GM23248 (cell line): Measurements from ENCODE around the gene MXD3. TPM values are rescaled to one million over a fixed set of nuclear protein-coding genes. Genes with fewer than 3 reads are reported as not detected.
A peak's percentile ranks its signal among the peaks of the same experiment; 100 is the strongest.

Source experiments
- DNase-seq: peaks from one replicate; pipeline ENCODE4 v3.0.0-alpha.2; 2015
- H2AFZ ChIP-seq: fragments of 200-600 bp; sonication (generic); 2 replicates; pipeline ENCODE4 v1.6.1; 2016; ENCODE audit warnings: antibody characterized with exemption
- H3F3A ChIP-seq: fragments of 200-600 bp; sonication (generic); 2 replicates; pipeline ENCODE4 v1.6.1; 2016; ENCODE audit warnings: mild to moderate bottlenecking, antibody characterized with exemption, mixed run types; ENCODE audit not compliant: insufficient read depth
- H3K27ac ChIP-seq: fragments of 200-600 bp; sonication (generic); 2 replicates; pipeline ENCODE4 v1.5.1; 2016; ENCODE audit warnings: mild to moderate bottlenecking
- H3K27me3 ChIP-seq: fragments of 200-600 bp; sonication (generic); replicated peaks from 2 replicates; pipeline ENCODE4 v1.6.1; 2016; ENCODE audit warnings: mild to moderate bottlenecking; ENCODE audit not compliant: insufficient read depth
- H3K36me3 ChIP-seq: fragments of 200-600 bp; sonication (generic); 2 replicates; pipeline ENCODE4 v1.6.1; 2016; ENCODE audit warnings: low read depth, mild to moderate bottlenecking
- H3K4me1 ChIP-seq: fragments of 200-600 bp; sonication (generic); 2 replicates; pipeline ENCODE4 v1.6.1; 2016; ENCODE audit warnings: mild to moderate bottlenecking; ENCODE audit not compliant: insufficient read depth
- H3K4me2 ChIP-seq: fragments of 200-600 bp; sonication (generic); one replicate; pipeline ENCODE4 v1.6.1; 2016; ENCODE audit warnings: mild to moderate bottlenecking; ENCODE audit not compliant: unreplicated experiment
- H3K4me3 ChIP-seq: fragments of 200-600 bp; sonication (generic); 2 replicates; pipeline ENCODE4 v1.5.1; 2016; ENCODE audit warnings: mild to moderate bottlenecking
- H3K79me2 ChIP-seq: fragments of 200-600 bp; sonication (generic); 2 replicates; pipeline ENCODE4 v1.6.1; 2016; ENCODE audit warnings: mild to moderate bottlenecking; ENCODE audit not compliant: insufficient read depth
- H3K9ac ChIP-seq: fragments of 200-600 bp; sonication (generic); 2 replicates; pipeline ENCODE4 v1.6.1; 2016; ENCODE audit warnings: mild to moderate bottlenecking
- H3K9me2 ChIP-seq: fragments of 200-600 bp; sonication (generic); 2 replicates; pipeline ENCODE4 v1.6.1; 2016; ENCODE audit warnings: mixed run types, mild to moderate bottlenecking, moderate library complexity; ENCODE audit not compliant: insufficient read depth
- H3K9me3 ChIP-seq: fragments of 200-600 bp; sonication (generic); one replicate; pipeline ENCODE4 v1.6.1; 2017; ENCODE audit warnings: low read depth
- H4K20me1 ChIP-seq: fragments of 200-600 bp; sonication (generic); 2 replicates; pipeline ENCODE4 v1.6.0; 2016; ENCODE audit not compliant: insufficient read depth
- EZH2 ChIP-seq: fragments of 200-600 bp; sonication (generic); IDR thresholded peaks from 2 replicates; pipeline ENCODE4 v1.6.1; 2018; ENCODE audit warnings: antibody characterized with exemption, mild to moderate bottlenecking; ENCODE audit not compliant: insufficient read depth, poor library complexity, severe bottlenecking
- EZH2phosphoT487 ChIP-seq: fragments of 200-600 bp; sonication (generic); IDR thresholded peaks from 2 replicates; pipeline ENCODE4 v1.6.1; 2018; ENCODE audit warnings: antibody characterized with exemption, moderate library complexity, mild to moderate bottlenecking, low read depth; ENCODE audit not compliant: insufficient read depth
- WGBS, 2 experiments: methylation state at CpG; one replicate each; pipeline ENCODE4 v1.1.6; 2015 to 2017; ENCODE audit warnings: low lambda C conversion rate in 2 of 2, low coverage in 1 of 2; ENCODE audit errors: missing lambda C conversion rate in 2 of 2; 5-methylcytosine and 5-hydroxymethylcytosine counted together
- in situ Hi-C: fragments of 300-500 bp; cut with MboI; formaldehyde crosslinking; loops from 2 replicates; pipeline ENCODE4 v1.15.0; 2020
- polyA plus RNA-seq: library from polyadenylated mRNA; unstranded; fragments of >200 nt; fragmentation: Nextera tagmentation; extraction: Ambion mirVana; gene quantifications from 2 replicates; pipeline ENCODE4 v1.2.1, GENCODE V29; 2016
- total RNA-seq: library from RNA; depleted of rRNA; stranded (reverse); fragments of >200 nt; shearing (Covaris generic); gene quantifications from 2 replicates; pipeline ENCODE4 v1.2.3, GENCODE V29; 2014

The MXD3 gene
- total and polyA plus RNA-seq, 2 experiments from 2014 or later, result 6.5 to 7.8 TPM

GRCh38 chr5:177314376-177315342 is 3.0 kb upstream of the MXD3 start:
- in situ Hi-C loops, result no loop called here
- H2AFZ ChIP-seq, result no peak overlapping the region
- 83 to 86% methylated on average over 17 to 18 of the region's 18 CpGs for WGBS, 2 experiments

DNA sequence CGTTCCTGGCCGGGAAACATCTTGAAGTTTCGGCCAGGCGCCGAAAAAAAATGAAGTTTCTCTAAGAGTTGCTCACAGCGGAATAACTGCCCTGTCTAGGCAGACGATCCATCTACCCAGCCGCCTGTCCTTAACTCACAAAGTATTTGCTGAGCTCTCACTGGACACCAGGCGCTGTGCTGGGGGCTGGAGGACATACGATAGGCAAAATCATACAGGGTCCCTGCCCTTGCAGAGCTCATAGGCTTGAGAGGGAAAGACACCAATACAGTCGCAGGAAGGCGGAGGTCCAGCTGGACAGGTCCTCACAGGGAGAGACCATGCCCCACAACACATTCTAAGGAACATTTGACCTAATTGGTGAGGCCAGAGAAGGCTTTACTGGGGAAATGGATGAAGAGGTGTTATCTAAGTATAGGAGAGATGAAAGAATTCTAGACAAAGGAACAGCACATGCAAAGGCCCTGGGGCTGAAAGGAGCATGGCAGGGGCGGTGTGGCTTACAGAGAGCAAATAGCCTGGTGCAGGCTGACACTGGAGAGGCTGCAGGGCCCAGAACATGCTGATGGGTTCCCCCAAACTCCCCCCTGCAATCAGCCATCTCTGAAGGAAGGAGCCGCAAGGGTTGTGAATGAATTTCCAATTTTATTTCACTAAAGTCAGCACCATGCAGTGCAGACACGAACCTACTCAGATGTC is 2.0 kb upstream of the MXD3 start:
- Histone ChIP-seq H3K4me1 (peaks cover 3% of the 10 kb centered on the region; the same call in 1 of the 2 replicates), H3K27me3 (no peaks in the 10 kb centered on the region), H3K9me3 (no peaks in the 10 kb centered on the region), H3K4me2 (no peak overlapping the region), H3K79me2 (peaks cover 17% of the 10 kb centered on the region), H3F3A (no peaks in the 10 kb centered on the region; the same call in 1 of the 2 replicates), H3K4me3 (no peak overlapping the region), H3K36me3 (no peaks in the 10 kb centered on the region), H2AFZ (no peak overlapping the region), H4K20me1 (no peaks in the 10 kb centered on the region), H3K9ac (no peak overlapping the region), H3K9me2 (no peaks in the 10 kb centered on the region), H3K27ac (no peak overlapping the region)
- no peak for DNase-seq
- in situ Hi-C loops, result no loop called here
- 94 to 97% methylated on average over 15 of the region's 15 CpGs for WGBS, 2 experiments
- no peak for TF ChIP-seq EZH2
- no peak for TF ChIP-seq EZH2phosphoT487

More at GRCh38 chr5:177314376-177315342, 3.0 kb upstream of the MXD3 start:
- Histone ChIP-seq H3K36me3 (no peaks in the 10 kb centered on the region), H3K4me2 (no peak overlapping the region), H3K9ac (no peak overlapping the region), H3K9me3 (no peaks in the 10 kb centered on the region), H3K9me2 (no peaks in the 10 kb centered on the region), H3K27me3 (no peaks in the 10 kb centered on the region), H3F3A (no peaks in the 10 kb centered on the region; the same call in 1 of the 2 replicates), H4K20me1 (no peaks in the 10 kb centered on the region), H3K27ac (no peak overlapping the region), H3K4me1 (peaks cover 3% of the 10 kb centered on the region; the same call in 1 of the 2 replicates), H3K4me3 (no peak overlapping the region), H3K79me2 (peaks cover 14% of the 10 kb centered on the region)
- no peak for DNase-seq
- TF ChIP-seq EZH2phosphoT487 (no peak), EZH2 (no peak)

GRCh38 chr5:177312649-177313181 is 1.0 kb upstream of the MXD3 start:
- peak; percentile 28 for DNase-seq

GRCh38 chr5:177311392-177311722 is 341 bp downstream of the MXD3 start:
- peak overlapping the region; percentile 86 for H2AFZ ChIP-seq
- H3K4me2 ChIP-seq, result peak overlapping the region; percentile 98
- TF ChIP-seq EZH2phosphoT487, result no peak
- no peak for TF ChIP-seq EZH2
- H3F3A ChIP-seq, result no peaks in the 10 kb centered on the region; the same call in 1 of the 2 replicates
- H3K27me3 ChIP-seq, result no peaks in the 10 kb centered on the region
- no peaks in the 10 kb centered on the region for H3K36me3 ChIP-seq
- peaks cover 30% of the 10 kb centered on the region for H3K79me2 ChIP-seq
- H3K9ac ChIP-seq, result peak overlapping the region; percentile 79
- H3K27ac ChIP-seq, result no peak overlapping the region
- 4 to 10% methylated on average over 18 of the region's 23 CpGs for WGBS, 2 experiments
- H3K4me1 ChIP-seq, result peaks cover 3% of the 10 kb centered on the region; the same call in 1 of the 2 replicates
- peak overlapping the region; percentile 79 for H3K4me3 ChIP-seq
- in situ Hi-C loops, result no loop called here
- DNase-seq, result peak; percentile 59
- no peaks in the 10 kb centered on the region for H3K9me3 ChIP-seq
- no peaks in the 10 kb centered on the region for H3K9me2 ChIP-seq
- no peaks in the 10 kb centered on the region for H4K20me1 ChIP-seq

More at GRCh38 chr5:177312649-177313181, 1.0 kb upstream of the MXD3 start:
- Histone ChIP-seq H3K9me3 (no peaks in the 10 kb centered on the region), H3K4me1 (peaks cover 3% of the 10 kb centered on the region; the same call in 1 of the 2 replicates), H3K27ac (peak overlapping the region; percentile 12; the same call in 1 of the 2 replicates), H4K20me1 (no peaks in the 10 kb centered on the region), H3K27me3 (no peaks in the 10 kb centered on the region), H3K36me3 (no peaks in the 10 kb centered on the region), H3K79me2 (peaks cover 21% of the 10 kb centered on the region), H3K9me2 (no peaks in the 10 kb centered on the region), H3F3A (no peaks in the 10 kb centered on the region; the same call in 1 of the 2 replicates), H3K9ac (peak overlapping the region; percentile 79), H2AFZ (peak overlapping the region; percentile 27; the same call in 1 of the 2 replicates), H3K4me2 (peak overlapping the region; percentile 98), H3K4me3 (peak overlapping the region; percentile 79)
- WGBS, 2 experiments, result 22 to 25% methylated on average over 17 to 19 of the region's 19 CpGs
- no peak for TF ChIP-seq EZH2
- no peak for TF ChIP-seq EZH2phosphoT487
- in situ Hi-C loops, result no loop called here
